ENCODE results near the gene AFAP1L1.
"Not testable (repeated sequence)": the region's sequence is repeated elsewhere in the genome, so short reads cannot be mapped to it uniquely, and the experiment has no call there.

Gene AFAP1L1

DNA sequence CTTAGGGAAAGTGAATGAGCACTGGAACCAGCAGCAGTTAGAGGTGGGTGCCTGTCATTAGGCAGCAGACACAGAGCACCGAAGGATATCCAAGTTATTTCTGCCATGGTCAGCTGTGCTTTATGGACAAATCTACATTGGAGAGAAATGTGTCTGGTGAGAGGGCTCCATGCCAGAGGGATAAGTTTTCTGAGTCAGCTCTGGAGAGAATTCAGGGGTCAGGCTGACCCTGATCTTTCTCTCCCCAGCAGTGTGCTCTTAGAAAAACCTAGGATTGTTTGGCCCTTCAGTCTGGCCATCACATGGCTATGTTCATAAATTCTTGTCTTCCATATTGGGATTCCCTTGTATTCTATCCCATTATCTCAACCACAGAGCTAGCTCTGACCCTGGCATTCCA, 116.3 kb downstream of the AFAP1L1 start:
- no peaks in the 10 kb centered on the region for H3K36me3 ChIP-seq (ENCODE audit: insufficient read depth)
- no peak overlapping the region for H3K4me2 ChIP-seq
- no peaks in the 10 kb centered on the region for H3K4me1 ChIP-seq (ENCODE audit: low read depth, poor library complexity, severe bottlenecking)
- H3K79me2 ChIP-seq (ENCODE audit: insufficient read depth, low read depth) = no peaks in the 10 kb centered on the region
- H3K9ac ChIP-seq = no peak overlapping the region
- H3K27ac ChIP-seq = no peak overlapping the region
- H2AFZ ChIP-seq (ENCODE audit: low read depth) = no peak overlapping the region
- no peaks in the 10 kb centered on the region for H4K20me1 ChIP-seq (ENCODE audit: insufficient read depth)
- H3K27me3 ChIP-seq (ENCODE audit: insufficient read depth, low read depth) = no peaks in the 10 kb centered on the region
- TF ChIP-seq, protein P1, sequence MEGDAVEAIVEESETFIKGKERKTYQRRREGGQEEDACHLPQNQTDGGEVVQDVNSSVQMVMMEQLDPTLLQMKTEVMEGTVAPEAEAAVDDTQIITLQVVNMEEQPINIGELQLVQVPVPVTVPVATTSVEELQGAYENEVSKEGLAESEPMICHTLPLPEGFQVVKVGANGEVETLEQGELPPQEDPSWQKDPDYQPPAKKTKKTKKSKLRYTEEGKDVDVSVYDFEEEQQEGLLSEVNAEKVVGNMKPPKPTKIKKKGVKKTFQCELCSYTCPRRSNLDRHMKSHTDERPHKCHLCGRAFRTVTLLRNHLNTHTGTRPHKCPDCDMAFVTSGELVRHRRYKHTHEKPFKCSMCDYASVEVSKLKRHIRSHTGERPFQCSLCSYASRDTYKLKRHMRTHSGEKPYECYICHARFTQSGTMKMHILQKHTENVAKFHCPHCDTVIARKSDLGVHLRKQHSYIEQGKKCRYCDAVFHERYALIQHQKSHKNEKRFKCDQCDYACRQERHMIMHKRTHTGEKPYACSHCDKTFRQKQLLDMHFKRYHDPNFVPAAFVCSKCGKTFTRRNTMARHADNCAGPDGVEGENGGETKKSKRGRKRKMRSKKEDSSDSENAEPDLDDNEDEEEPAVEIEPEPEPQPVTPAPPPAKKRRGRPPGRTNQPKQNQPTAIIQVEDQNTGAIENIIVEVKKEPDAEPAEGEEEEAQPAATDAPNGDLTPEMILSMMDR (conservative IDR thresholded peaks at IDR 0.05; ENCODE audit: low read depth, low read length) = no peak
- H3K4me3 ChIP-seq (IDR thresholded peaks at IDR 0.05; ENCODE audit: insufficient read depth, low read depth, low read length) = no peak overlapping the region

DNA sequence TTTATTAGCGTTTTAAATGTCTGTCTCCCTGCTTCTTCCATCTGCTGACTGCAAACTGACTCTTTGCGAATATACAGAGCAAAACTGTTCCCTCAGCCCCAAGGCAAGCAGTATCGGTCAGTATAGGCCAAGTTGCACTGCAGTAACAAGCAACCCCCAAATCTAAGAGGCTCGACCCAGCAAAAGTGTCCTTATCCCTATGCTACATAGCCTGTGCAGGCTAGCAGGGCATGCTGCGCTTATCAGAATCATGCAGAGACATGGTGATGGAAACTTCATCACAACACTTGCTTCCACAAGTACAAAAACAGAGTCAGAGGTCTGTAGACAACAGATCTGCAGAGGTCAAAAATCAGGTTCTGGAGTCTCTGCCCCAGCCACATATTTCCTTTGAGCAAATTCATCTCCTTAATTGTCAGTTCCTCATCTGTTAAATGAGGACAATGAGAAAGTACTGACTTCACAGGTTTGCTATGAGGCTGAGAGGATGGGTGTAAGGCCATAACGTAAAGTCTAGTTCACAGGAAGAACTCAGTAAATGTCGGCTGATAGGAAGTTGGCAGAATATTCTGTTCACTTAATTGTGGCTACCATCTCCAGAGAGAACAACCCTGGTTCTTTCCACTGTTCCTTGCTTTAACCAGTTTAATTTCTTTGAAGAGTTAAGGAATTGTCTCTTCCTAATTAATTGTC, 117.0 kb downstream of the AFAP1L1 start:
- H3K27me3 ChIP-seq (ENCODE audit: insufficient read depth, low read depth) = no peaks in the 10 kb centered on the region
- no peaks in the 10 kb centered on the region for H3K36me3 ChIP-seq (ENCODE audit: insufficient read depth)
- no peaks in the 10 kb centered on the region for H3K4me1 ChIP-seq (ENCODE audit: low read depth, poor library complexity, severe bottlenecking)
- H3K4me2 ChIP-seq = no peak overlapping the region
- no peak overlapping the region for H2AFZ ChIP-seq (ENCODE audit: low read depth)
- no peaks in the 10 kb centered on the region for H3K79me2 ChIP-seq (ENCODE audit: insufficient read depth, low read depth)
- H4K20me1 ChIP-seq (ENCODE audit: insufficient read depth) = no peaks in the 10 kb centered on the region
- no peak overlapping the region for H3K9ac ChIP-seq
- H3K27ac ChIP-seq = no peak overlapping the region
- H3K4me3 ChIP-seq (IDR thresholded peaks at IDR 0.05; ENCODE audit: insufficient read depth, low read depth, low read length) = no peak overlapping the region
- TF ChIP-seq, protein P1 (conservative IDR thresholded peaks at IDR 0.05; ENCODE audit: low read depth, low read length) = no peak

DNA sequence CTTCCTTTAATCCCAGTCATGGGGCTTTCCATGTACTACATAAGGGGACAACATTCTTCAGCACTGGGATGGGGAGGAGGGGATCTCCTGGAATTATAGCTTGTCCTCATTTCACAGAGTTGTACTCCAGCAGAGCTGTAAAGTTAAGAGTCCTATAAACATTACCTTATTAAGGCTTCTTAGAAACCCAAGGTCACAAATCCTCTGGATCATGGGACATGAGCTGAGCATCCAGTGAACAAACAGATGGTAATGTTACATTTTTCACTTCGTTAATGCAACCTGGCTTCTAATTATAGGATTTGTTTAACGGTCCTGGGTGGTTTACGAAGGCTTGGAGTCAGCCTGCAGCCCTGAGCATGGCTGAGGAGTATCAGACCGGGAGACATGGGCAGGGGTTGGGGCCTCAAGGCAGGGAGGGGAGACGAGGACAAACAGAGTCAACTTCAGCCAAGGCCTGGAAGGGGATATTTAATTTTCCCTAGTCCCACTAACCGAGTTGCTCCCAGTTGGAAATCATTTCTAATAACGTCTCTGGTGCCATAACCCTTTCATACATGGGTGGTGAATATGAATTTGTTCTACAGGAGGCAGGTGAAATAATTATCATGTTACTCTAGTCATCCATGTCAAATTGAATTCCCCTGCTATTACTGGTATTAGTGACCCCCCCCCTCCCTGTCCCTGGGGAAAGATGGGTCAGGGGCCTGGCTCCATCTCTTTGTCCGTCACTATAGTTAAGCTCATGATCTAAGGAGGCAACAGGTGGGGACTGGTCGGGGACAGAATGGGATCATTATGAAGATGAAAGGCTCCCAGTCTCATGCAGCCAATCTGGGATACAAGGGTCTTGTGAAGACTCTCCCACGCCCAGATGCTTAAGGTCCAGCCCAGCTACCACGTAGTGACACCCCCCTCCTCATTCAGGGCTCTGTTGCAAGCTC, 118.2 kb downstream of the AFAP1L1 start:
- Histone ChIP-seq H2AFZ (ENCODE audit: low read depth) (no peak overlapping the region), H3K36me3 (ENCODE audit: insufficient read depth) (no peaks in the 10 kb centered on the region), H4K20me1 (ENCODE audit: insufficient read depth) (no peaks in the 10 kb centered on the region), H3K27me3 (ENCODE audit: insufficient read depth, low read depth) (no peaks in the 10 kb centered on the region), H3K4me1 (ENCODE audit: low read depth, poor library complexity, severe bottlenecking) (no peaks in the 10 kb centered on the region), H3K4me3 (IDR thresholded peaks at IDR 0.05; ENCODE audit: insufficient read depth, low read depth, low read length) (no peak overlapping the region), H3K79me2 (ENCODE audit: insufficient read depth, low read depth) (no peaks in the 10 kb centered on the region), H3K4me2 (no peak overlapping the region), H3K27ac (no peak overlapping the region), H3K9ac (no peak overlapping the region)
- TF ChIP-seq, protein P1 (conservative IDR thresholded peaks at IDR 0.05; ENCODE audit: low read depth, low read length) = no peak

DNA sequence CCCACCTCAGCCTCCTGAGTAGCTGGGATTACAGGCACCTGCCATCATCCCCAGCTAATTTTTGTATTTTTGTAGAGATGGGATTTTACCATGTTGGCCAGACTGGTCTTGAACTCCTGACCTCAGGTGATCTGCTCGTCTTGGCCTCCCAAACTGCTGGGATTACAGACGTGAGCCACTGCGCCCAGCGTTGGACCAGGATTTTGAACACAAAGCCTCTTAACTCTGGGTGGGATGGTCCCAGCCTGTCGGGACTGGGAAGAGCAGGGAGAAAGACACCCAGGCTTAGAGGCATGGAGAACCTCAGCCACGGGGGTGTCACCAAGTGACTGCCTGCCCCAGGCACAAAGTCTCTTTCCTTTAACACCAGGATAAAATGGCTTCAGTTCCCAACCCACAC, 119.4 kb downstream of the AFAP1L1 start:
- H3K36me3 ChIP-seq (ENCODE audit: insufficient read depth); H3K27me3 ChIP-seq (ENCODE audit: insufficient read depth, low read depth); H3K4me2 ChIP-seq; H3K79me2 ChIP-seq (ENCODE audit: insufficient read depth, low read depth); H3K4me3 ChIP-seq (IDR thresholded peaks at IDR 0.05; ENCODE audit: insufficient read depth, low read depth, low read length); H3K9ac ChIP-seq; H3K27ac ChIP-seq; H4K20me1 ChIP-seq (ENCODE audit: insufficient read depth); H3K4me1 ChIP-seq (ENCODE audit: low read depth, poor library complexity, severe bottlenecking); H2AFZ ChIP-seq (ENCODE audit: low read depth): not testable (repeated sequence)
